HL-60 (cell line): ENCODE results near the gene SLC43A1.
"Not testable (repeated sequence)": the region's sequence is repeated elsewhere in the genome, so short reads cannot be mapped to it uniquely, and the experiment has no call there.

Source experiments
- DNase-seq, 2 experiments: peaks; one replicate each; pipeline ENCODE4 v3.0.0-alpha.2; 2010 to 2020; ENCODE audit warnings: low read depth in 1 of 2, low spot score in 1 of 2
- H3K27ac ChIP-seq: fragments of 250-450 bp; sonication (Bioruptor Pico); replicated peaks from 2 replicates; pipeline ENCODE4 v1.5.1; 2020; ENCODE audit warnings: mild to moderate bottlenecking, moderate library complexity
- H3K27me3 ChIP-seq: fragments of 250-450 bp; sonication (Bioruptor Pico); 2 replicates; pipeline ENCODE4 v1.5.1; 2021; ENCODE audit warnings: mild to moderate bottlenecking, moderate library complexity; ENCODE audit not compliant: insufficient read depth, poor library complexity, severe bottlenecking
- H3K4me3 ChIP-seq: replicated peaks from 2 replicates; pipeline ENCODE4 v1.5.1; 2011; ENCODE audit warnings: mild to moderate bottlenecking, control low read depth, low read length; ENCODE audit not compliant: insufficient read depth
- CTCF ChIP-seq: IDR thresholded peaks from one replicate; pipeline ENCODE4 v1.5.1; 2011; ENCODE audit warnings: low read length, control low read depth, inconsistent platforms; ENCODE audit not compliant: insufficient read depth
- GABPA ChIP-seq: IDR thresholded peaks from 2 replicates; pipeline ENCODE4 v1.6.1; 2012; ENCODE audit warnings: low read depth
- POLR2AphosphoS5 ChIP-seq: IDR thresholded peaks from 2 replicates; pipeline ENCODE4 v1.6.1; 2012; ENCODE audit warnings: low read depth
- REST ChIP-seq: IDR thresholded peaks from 2 replicates; pipeline ENCODE4 v1.6.1; 2012; ENCODE audit warnings: low read depth; ENCODE audit not compliant: insufficient replicate concordance
- SPI1 ChIP-seq: IDR thresholded peaks from 2 replicates; pipeline ENCODE4 v1.6.1; 2012; ENCODE audit warnings: low read depth, mild to moderate bottlenecking, borderline replicate concordance

The SLC43A1 gene

GRCh38 chr11:57541169-57541568 is 25.7 kb upstream of the SLC43A1 start:
- TF ChIP-seq REST (no peak), POLR2AphosphoS5 (no peak), CTCF (no peak), GABPA (no peak), SPI1 (no peak)
- Histone ChIP-seq H3K27me3 (no peaks in the 10 kb centered on the region), H3K27ac (no peak overlapping the region), H3K4me3 (no peak overlapping the region)
- DNase-seq: no peak

- DNase-seq: no peak
- no peak overlapping the region for H3K27ac ChIP-seq
- H3K27me3 ChIP-seq: no peaks in the 10 kb centered on the region
- TF ChIP-seq REST (no peak), GABPA (no peak), SPI1 (no peak), POLR2AphosphoS5 (no peak), CTCF (no peak)
- no peak overlapping the region for H3K4me3 ChIP-seq
Measured at GRCh38 chr11:57539342-57539741, 23.8 kb upstream of the SLC43A1 start.

DNA sequence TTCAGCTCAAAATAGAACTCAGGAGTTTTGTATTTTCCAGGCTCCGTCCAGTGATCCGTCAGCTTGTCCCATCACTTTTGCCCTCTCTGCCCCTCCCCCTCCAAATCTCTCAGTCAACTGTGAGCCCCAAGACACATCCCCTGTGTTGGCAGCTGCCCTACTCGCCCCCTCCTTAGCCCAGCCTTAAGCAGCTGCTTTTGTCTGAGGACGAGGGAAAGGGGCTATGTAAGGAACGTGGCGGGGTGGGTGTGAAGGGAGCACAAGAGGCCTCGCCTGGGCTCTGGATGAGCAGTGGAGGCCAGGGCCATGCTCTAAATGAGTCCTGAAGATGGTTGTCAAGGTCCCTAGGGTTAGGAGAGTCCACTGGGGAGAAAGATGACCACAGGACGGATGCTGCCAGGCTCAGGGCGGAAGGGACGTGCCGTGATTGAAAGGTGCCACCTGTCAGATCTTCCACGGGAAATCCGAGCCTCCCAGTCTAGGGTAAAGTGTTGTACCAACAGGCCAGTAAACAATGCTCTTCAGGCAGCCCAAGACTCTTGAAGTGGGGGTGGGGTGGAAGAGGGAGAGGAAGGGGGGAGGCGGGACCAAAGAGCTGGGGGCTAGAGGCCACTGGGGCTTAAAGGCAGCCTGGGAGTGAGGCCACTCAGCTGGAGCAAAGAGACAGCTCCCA is 21.6 kb upstream of the SLC43A1 start, which contains the start of gene SMTNL1:
TSS of gene SMTNL1 (plus strand) at position 649 of the 673 bp plus-strand sequence. CDS start 5,048 bp downstream, outside the sequence.
- TF ChIP-seq SPI1 (no peak), CTCF (no peak), POLR2AphosphoS5 (no peak), GABPA (no peak), REST (no peak)
- H3K27me3 ChIP-seq: no peaks in the 10 kb centered on the region
- no peak within 1 kb of the TSS for H3K4me3 ChIP-seq
- no peak within 1 kb of the TSS for H3K27ac ChIP-seq
- no peak for DNase-seq

DNA sequence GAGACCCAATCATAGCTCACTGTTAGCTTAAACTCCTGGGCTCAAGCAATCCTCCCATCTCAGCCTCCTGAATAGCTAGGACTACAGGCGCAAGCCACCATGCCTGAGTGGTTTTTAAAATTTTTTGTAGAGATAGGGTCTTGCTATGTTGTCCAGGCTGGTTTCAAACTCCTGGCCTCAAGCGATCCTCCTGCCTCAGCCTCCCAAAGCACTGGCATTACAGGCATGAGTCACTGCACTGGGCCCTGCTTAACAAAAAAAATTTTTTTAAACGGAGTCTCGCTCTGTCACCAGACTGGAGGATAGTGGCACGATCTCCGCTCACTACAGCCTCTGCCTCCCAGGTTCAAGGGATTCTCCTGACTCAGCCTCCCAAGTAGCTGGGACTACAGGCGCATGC is 18.9 kb upstream of the SLC43A1 start:
- DNase-seq, H3K4me3 ChIP-seq, H3K27ac ChIP-seq, H3K27me3 ChIP-seq: not testable (repeated sequence)
